Mesenchymal stem cell (in vitro differentiated cells and primary cell): Measurements from ENCODE around the gene BICRAL.

Source experiments
- DNase-seq: peaks from one replicate; pipeline ENCODE4 v3.0.0-alpha.2; 2013
- H2AFZ ChIP-seq: one replicate; pipeline ENCODE4 v1.6.1; 2013; ENCODE audit warnings: low read depth, mild to moderate bottlenecking, control low read depth, inconsistent platforms, low read length, moderate library complexity
- H2AK5ac ChIP-seq: 2 replicates; pipeline ENCODE4 v1.6.1; 2013; ENCODE audit warnings: low read length, moderate library complexity, mild to moderate bottlenecking, inconsistent platforms; ENCODE audit not compliant: severe bottlenecking
- H2BK120ac ChIP-seq: one replicate; pipeline ENCODE4 v1.6.1; 2013; ENCODE audit warnings: low read depth, mild to moderate bottlenecking, inconsistent platforms, low read length, moderate library complexity
- H2BK12ac ChIP-seq, 2 experiments: one replicate each; pipeline ENCODE4 v1.6.1; 2013; ENCODE audit warnings: inconsistent platforms in 2 of 2, low read length in 2 of 2, mild to moderate bottlenecking in 2 of 2, moderate library complexity in 2 of 2, control low read depth in 1 of 2
- H2BK15ac ChIP-seq: one replicate; pipeline ENCODE4 v1.6.1; 2013; ENCODE audit warnings: mild to moderate bottlenecking, low read depth, inconsistent platforms; ENCODE audit not compliant: poor library complexity, severe bottlenecking
- H2BK5ac ChIP-seq: 2 replicates; pipeline ENCODE4 v1.6.1; 2013; ENCODE audit warnings: low read depth, mild to moderate bottlenecking, low read length, control low read depth, inconsistent platforms; ENCODE audit not compliant: poor library complexity, severe bottlenecking
- H3K14ac ChIP-seq, 2 experiments: one replicate each; pipeline ENCODE4 v1.6.1; 2013; ENCODE audit warnings: inconsistent platforms in 2 of 2, low read length in 2 of 2, control low read depth in 1 of 2, mild to moderate bottlenecking in 1 of 2, moderate library complexity in 1 of 2
- H3K18ac ChIP-seq, 2 experiments: one replicate each; pipeline ENCODE4 v1.6.1; 2013; ENCODE audit warnings: inconsistent platforms in 2 of 2, low read length in 2 of 2, control low read depth in 1 of 2, low read depth in 1 of 2, mild to moderate bottlenecking in 1 of 2
- H3K23ac ChIP-seq, 2 experiments: one replicate each; pipeline ENCODE4 v1.6.1; 2013; ENCODE audit warnings: inconsistent platforms in 2 of 2, low read length in 2 of 2, mild to moderate bottlenecking in 2 of 2, moderate library complexity in 2 of 2, control low read depth in 1 of 2
- H3K27ac ChIP-seq: 2 replicates; pipeline ENCODE4 v1.5.1; 2013; ENCODE audit warnings: mild to moderate bottlenecking, moderate library complexity, low read length, control low read depth, inconsistent platforms; ENCODE audit not compliant: poor library complexity, severe bottlenecking
- H3K27me3 ChIP-seq, 2 experiments: 2 replicates each; pipeline versions ENCODE4 v1.6.1 to v1.7.0; 2013; ENCODE audit warnings: low read length in 2 of 2, mild to moderate bottlenecking in 2 of 2, moderate library complexity in 2 of 2, control low read depth in 1 of 2, inconsistent platforms in 1 of 2; ENCODE audit not compliant: control insufficient read depth in 1 of 2, insufficient read depth in 1 of 2
- H3K36me3 ChIP-seq, 2 experiments: 2 replicates each; pipeline versions ENCODE4 v1.6.1 to v1.7.0; 2013; ENCODE audit warnings: low read length in 2 of 2, control low read depth in 1 of 2, inconsistent platforms in 1 of 2, low read depth in 1 of 2, mild to moderate bottlenecking in 1 of 2; ENCODE audit not compliant: insufficient read depth in 2 of 2, control insufficient read depth in 1 of 2
- H3K4ac ChIP-seq, 2 experiments: one replicate each; pipeline ENCODE4 v1.6.1; 2013; ENCODE audit warnings: inconsistent platforms in 2 of 2, low read length in 2 of 2, mild to moderate bottlenecking in 2 of 2, moderate library complexity in 2 of 2, control low read depth in 1 of 2, low read depth in 1 of 2
- H3K4me1 ChIP-seq: 2 replicates; pipeline ENCODE4 v1.6.1; 2013; ENCODE audit warnings: low read depth, low read length, control low read depth; ENCODE audit not compliant: control insufficient read depth, insufficient read depth
- H3K4me2 ChIP-seq: 2 replicates; pipeline ENCODE4 v1.6.1; 2013; ENCODE audit warnings: low read length, mild to moderate bottlenecking, inconsistent platforms; ENCODE audit not compliant: poor library complexity, severe bottlenecking
- H3K4me3 ChIP-seq, 2 experiments: 2 replicates each; pipeline versions ENCODE4 v1.5.1 to v1.7.0; 2013; ENCODE audit warnings: low read length in 2 of 2, mild to moderate bottlenecking in 2 of 2, control low read depth in 1 of 2, low read depth in 1 of 2; ENCODE audit not compliant: insufficient read depth in 1 of 2
- H3K79me1 ChIP-seq: replicated peaks from 2 replicates; pipeline ENCODE4 v1.6.1; 2013; ENCODE audit warnings: mild to moderate bottlenecking, control low read depth, low read length, inconsistent platforms; ENCODE audit not compliant: poor library complexity, severe bottlenecking
- H3K9ac ChIP-seq: 2 replicates; pipeline ENCODE4 v1.7.0; 2013; ENCODE audit warnings: mild to moderate bottlenecking, low read length, moderate library complexity
- H3K9me3 ChIP-seq: 2 replicates; pipeline ENCODE4 v1.7.0; 2013; ENCODE audit warnings: mild to moderate bottlenecking, low read length; ENCODE audit not compliant: control insufficient read depth
- H4K8ac ChIP-seq: one replicate; pipeline ENCODE4 v1.6.1; 2013; ENCODE audit warnings: inconsistent platforms, mild to moderate bottlenecking, low read length, moderate library complexity
- H4K91ac ChIP-seq: one replicate; pipeline ENCODE4 v1.6.1; 2013; ENCODE audit warnings: mild to moderate bottlenecking, low read length, inconsistent platforms
- WGBS: methylation state at CpG from one replicate; pipeline ENCODE4 v1.1.7; 2013; ENCODE audit warnings: mixed read lengths; 5-methylcytosine and 5-hydroxymethylcytosine counted together

BICRAL gene

DNA sequence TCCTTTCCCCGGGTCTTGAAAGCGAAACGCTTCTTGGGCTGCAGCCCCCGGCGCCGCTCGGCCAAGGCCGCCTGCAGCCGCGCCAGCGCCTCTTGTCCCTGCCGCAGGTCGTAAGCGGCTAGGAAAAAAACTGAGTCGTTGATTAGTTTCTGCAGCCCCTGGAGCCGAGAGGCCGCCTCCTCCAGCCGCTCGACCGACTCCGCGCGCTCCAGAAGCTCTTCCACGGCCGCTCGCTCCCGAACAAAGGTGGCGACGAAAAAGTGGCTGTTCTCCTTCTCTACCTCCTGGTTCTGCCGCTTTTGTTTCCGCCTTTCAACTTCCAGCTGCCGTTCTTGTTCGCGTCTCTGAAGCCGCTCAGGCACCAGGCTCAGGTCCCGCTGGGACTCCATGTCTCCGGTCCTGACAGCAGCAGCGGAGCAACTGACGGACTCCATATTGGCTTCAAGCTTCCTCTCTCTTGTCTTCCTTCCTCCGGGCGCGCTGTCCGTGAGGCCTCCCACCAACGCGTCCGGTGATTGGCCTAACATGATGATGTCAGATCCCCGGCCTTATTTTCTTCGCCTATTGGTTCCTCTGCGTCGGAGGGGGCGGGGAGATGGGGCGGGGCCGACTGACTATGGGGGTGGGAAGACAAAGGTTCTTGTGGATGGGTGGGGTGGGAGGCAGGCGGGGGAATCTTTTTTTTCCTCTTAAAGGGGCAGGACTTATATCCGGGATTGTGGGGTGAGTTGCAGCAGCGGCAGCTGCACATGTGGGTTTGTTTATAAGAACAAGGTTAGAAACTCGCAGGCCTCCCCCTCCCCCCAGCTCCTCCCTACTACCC is 36.0 kb upstream of the BICRAL start, which contains the start of gene TBCC:
TSS of gene TBCC (minus strand) at position 464 of the 823 bp plus-strand sequence. CDS start at position 434, 30 bp downstream.
- under 1% methylated on average over 52 of the region's 57 CpGs for WGBS
- peak within 1 kb of the TSS; percentile 72 for H2AFZ ChIP-seq
- peak within 1 kb of the TSS; percentile 37 to 88 for H2BK12ac ChIP-seq
- peak within 1 kb of the TSS; percentile 60 for H3K23ac ChIP-seq
- H3K27ac ChIP-seq: peak within 1 kb of the TSS; percentile 99
- peak within 1 kb of the TSS; percentile 94 for H3K4me2 ChIP-seq
- H4K8ac ChIP-seq: peak within 1 kb of the TSS; percentile 97
- H3K9ac ChIP-seq: peak within 1 kb of the TSS; percentile 100
- peak within 1 kb of the TSS; percentile 97 to 99 for H3K4ac ChIP-seq
- H3K14ac ChIP-seq: peak within 1 kb of the TSS; percentile 86 to 96
- no peaks in the 10 kb centered on the region for H3K9me3 ChIP-seq
- no peaks in the 10 kb centered on the region for H3K27me3 ChIP-seq
- peak within 1 kb of the TSS; percentile 94 to 96 for H3K4me3 ChIP-seq
- peak; percentile 99 for DNase-seq
- H2BK15ac ChIP-seq: peak within 1 kb of the TSS; percentile 98
- H2BK120ac ChIP-seq: peak within 1 kb of the TSS; percentile 100
- H2AK5ac ChIP-seq: peak within 1 kb of the TSS; percentile 61
- peaks cover 17% of the 10 kb centered on the region for H3K4me1 ChIP-seq
- H4K91ac ChIP-seq: peak within 1 kb of the TSS; percentile 99
- H3K36me3 ChIP-seq: peaks cover 3 to 10% of the 10 kb centered on the region in 2 experiments
- H3K79me1 ChIP-seq: peaks cover 8% of the 10 kb centered on the region
- peak within 1 kb of the TSS; percentile 96 for H2BK5ac ChIP-seq
- H3K18ac ChIP-seq: peak within 1 kb of the TSS; percentile 98 to 99

- Histone ChIP-seq H2BK5ac (peak overlapping the region; percentile 96), H3K27ac (peak overlapping the region; percentile 99), H3K23ac (no peak overlapping the region), H3K4me2 (peak overlapping the region; percentile 94), H2AFZ (peak overlapping the region; percentile 72), H3K79me1 (peaks cover 10% of the 10 kb centered on the region), H2BK12ac (peak overlapping the region; percentile 37 to 88), H2AK5ac (peak overlapping the region; percentile 61), H3K14ac (peak overlapping the region; percentile 82 to 93), H3K27me3 (no peaks in the 10 kb centered on the region), H4K8ac (peak overlapping the region; percentile 97), H3K4me1 (peaks cover 17% of the 10 kb centered on the region), H3K18ac (peak overlapping the region; percentile 98 to 99), H3K36me3 (peaks cover 3 to 10% of the 10 kb centered on the region in 2 experiments), H4K91ac (peak overlapping the region; percentile 99), H3K4ac (peak overlapping the region; percentile 86 to 92), H3K9me3 (no peaks in the 10 kb centered on the region), H3K4me3 (peak overlapping the region; percentile 79 to 92), H2BK15ac (peak overlapping the region; percentile 77), H3K9ac (peak overlapping the region; percentile 100), H2BK120ac (peak overlapping the region; percentile 100)
- peak; percentile 93 for DNase-seq
- WGBS: under 1% methylated on average over 26 of the region's 55 CpGs
These were observed 35.1 kb upstream of the BICRAL start for GRCh38 chr6:42746463-42747391.

- Histone ChIP-seq H4K8ac (no peak overlapping the region), H3K9ac (peak overlapping the region; percentile 100), H3K27me3 (no peaks in the 10 kb centered on the region), H3K4me3 (peak overlapping the region in 1 of 2 experiments; percentile 92), H3K9me3 (no peaks in the 10 kb centered on the region), H2BK5ac (no peak overlapping the region), H2BK120ac (no peak overlapping the region), H3K4me1 (peaks cover 12% of the 10 kb centered on the region), H3K36me3 (peaks cover 3 to 10% of the 10 kb centered on the region in 2 experiments), H3K79me1 (peaks cover 14% of the 10 kb centered on the region), H3K27ac (no peak overlapping the region), H2AK5ac (no peak overlapping the region), H3K4me2 (no peak overlapping the region), H2AFZ (no peak overlapping the region), H2BK15ac (no peak overlapping the region), H4K91ac (no peak overlapping the region), H2BK12ac (no peak overlapping the region), H3K23ac (no peak overlapping the region), H3K14ac (peak overlapping the region in 1 of 2 experiments; percentile 26), H3K18ac (no peak overlapping the region), H3K4ac (no peak overlapping the region)
- WGBS: 75% methylated on average over 6 of the region's 8 CpGs
- no peak for DNase-seq
These were observed 33.5 kb upstream of the BICRAL start for GRCh38 chr6:42748203-42748898.
